HUDEP-2 (cell line): Measurements from ENCODE around the gene SLAMF6.

Source experiments
- DNase-seq, 76 experiments: peaks; one replicate each; lab custom pipeline; 2025; ENCODE audit not compliant: unreplicated experiment in 76 of 76; lab: John Stamatoyannopoulos, UW

SLAMF6 gene

DNA sequence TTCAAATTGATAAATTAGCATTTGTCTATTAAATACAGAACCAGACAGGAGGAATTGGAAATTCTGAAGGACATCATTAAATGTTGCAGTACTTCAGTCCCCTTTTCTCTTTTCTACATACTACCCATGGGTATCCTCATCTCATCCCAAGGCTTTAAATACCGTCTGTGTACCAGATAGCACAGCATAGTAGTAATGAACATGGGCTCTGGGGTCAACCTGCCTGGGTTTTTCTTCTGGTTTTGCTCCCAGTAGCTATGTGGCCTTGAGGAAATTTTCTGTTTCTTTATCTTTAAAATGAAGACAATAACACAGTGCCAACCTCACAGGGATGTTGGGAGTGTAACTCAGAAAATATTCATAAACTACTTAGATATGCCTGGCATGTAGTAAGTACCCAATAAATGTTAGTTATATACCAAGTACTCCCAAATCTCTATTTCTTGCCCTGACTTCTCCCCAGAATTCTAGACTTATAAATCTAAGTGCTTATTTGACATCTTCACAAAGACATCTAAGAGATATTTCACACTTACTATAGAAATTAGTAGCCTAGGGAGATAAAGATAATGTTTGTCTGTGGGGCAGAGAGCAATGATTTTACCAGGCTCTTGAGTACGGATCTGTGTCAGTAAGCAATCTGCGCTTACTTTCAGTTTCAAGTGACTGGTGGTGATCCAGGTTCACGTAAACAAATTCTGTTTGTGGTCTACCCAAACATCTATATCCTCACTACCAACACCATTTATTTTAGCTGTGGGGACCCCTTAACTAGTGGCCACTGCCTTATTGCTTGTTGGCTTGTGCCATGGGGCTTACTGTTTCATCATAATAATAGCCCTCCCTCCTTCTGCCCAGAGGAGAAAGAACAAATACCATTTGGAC lies 85.4 kb downstream of the SLAMF6 start:
- DNase-seq: no peak

- peak in 5 of 76 experiments; percentile 0 to 20 (median 9) for DNase-seq
Measured at GRCh38 chr1:160436966-160437365, 86.1 kb downstream of the SLAMF6 start.
